Measurements from ENCODE around the gene SHC2. TPM values are rescaled to one million over a fixed set of nuclear protein-coding genes. Genes with fewer than 3 reads are reported as not detected.

The SHC2 gene
- total and polyA plus RNA-seq, 2 experiments from 2014 or later = 2.2 to 4.6 TPM

GRCh38 chr19:485583-486236, 24.9 kb upstream of the SHC2 start:
- no peak overlapping the region for H2AFZ ChIP-seq
- peaks cover 15% of the 10 kb centered on the region for H3K4me1 Mint-ChIP-seq
- no peaks in the 10 kb centered on the region for H4K20me1 ChIP-seq (replicated peaks; ENCODE audit: insufficient read depth)
- H3K27ac Mint-ChIP-seq = no peak overlapping the region
- H3K27me3 ChIP-seq (ENCODE audit: insufficient read depth) = peaks cover 6% of the 10 kb centered on the region; the same call in 1 of the 2 replicates
- no peak overlapping the region for H3K4me3 ChIP-seq
- ATAC-seq = no peak
- peaks cover 8% of the 10 kb centered on the region; the same call in 1 of the 2 replicates for H3K4me1 ChIP-seq (ENCODE audit: insufficient read depth)
- peaks cover 4% of the 10 kb centered on the region for H3K36me3 Mint-ChIP-seq (ENCODE audit: low read depth)
- no peak overlapping the region for H3K27ac ChIP-seq (ENCODE audit: low read depth)
- H3K27me3 Mint-ChIP-seq (ENCODE audit: insufficient read depth, low read depth, poor library complexity) = peaks cover 33% of the 10 kb centered on the region
- no peak overlapping the region for H3K4me2 ChIP-seq
- no peaks in the 10 kb centered on the region for H3K36me3 ChIP-seq (ENCODE audit: insufficient read depth)
- no peaks in the 10 kb centered on the region for H3K79me2 ChIP-seq (replicated peaks; ENCODE audit: insufficient read depth)
- no peak for DNase-seq (ENCODE audit: low spot score)
- peaks cover 22% of the 10 kb centered on the region for H3K9me3 Mint-ChIP-seq
- H3F3A ChIP-seq (replicated peaks; ENCODE audit: low read depth) = peaks cover 10% of the 10 kb centered on the region
- H3K9me2 ChIP-seq (ENCODE audit: insufficient read depth) = peaks cover 2% of the 10 kb centered on the region; the same call in 1 of the 2 replicates
- H3K4me3 Mint-ChIP-seq = no peak overlapping the region; the same call in 2 of the 3 replicates
- TF ChIP-seq POLR2AphosphoS5 (IDR thresholded peaks at IDR 0.05; ENCODE audit: low read depth) = no peak
- TF ChIP-seq EZH2 (IDR thresholded peaks at IDR 0.05; ENCODE audit: low read depth, unreplicated experiment) = no peak
- TF ChIP-seq ZNF114 (CRISPR knock-in tag; IDR thresholded peaks at IDR 0.05) = no peak
- TF ChIP-seq STAT1 (IDR thresholded peaks at IDR 0.05; ENCODE audit: unreplicated experiment) = no peak
- TF ChIP-seq, protein P1, sequence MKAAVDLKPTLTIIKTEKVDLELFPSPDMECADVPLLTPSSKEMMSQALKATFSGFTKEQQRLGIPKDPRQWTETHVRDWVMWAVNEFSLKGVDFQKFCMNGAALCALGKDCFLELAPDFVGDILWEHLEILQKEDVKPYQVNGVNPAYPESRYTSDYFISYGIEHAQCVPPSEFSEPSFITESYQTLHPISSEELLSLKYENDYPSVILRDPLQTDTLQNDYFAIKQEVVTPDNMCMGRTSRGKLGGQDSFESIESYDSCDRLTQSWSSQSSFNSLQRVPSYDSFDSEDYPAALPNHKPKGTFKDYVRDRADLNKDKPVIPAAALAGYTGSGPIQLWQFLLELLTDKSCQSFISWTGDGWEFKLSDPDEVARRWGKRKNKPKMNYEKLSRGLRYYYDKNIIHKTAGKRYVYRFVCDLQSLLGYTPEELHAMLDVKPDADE (IDR thresholded peaks at IDR 0.05) = no peak
- TF ChIP-seq CREB1 (CRISPR knock-in tag; IDR thresholded peaks at IDR 0.05; ENCODE audit: low read depth) = no peak
- no peak for TF ChIP-seq JUNB (IDR thresholded peaks at IDR 0.05; ENCODE audit: unreplicated experiment)
- TF ChIP-seq ZNF331 (CRISPR knock-in tag; IDR thresholded peaks at IDR 0.05; ENCODE audit: low read depth) = no peak
- no peak for TF ChIP-seq EZH2phosphoT487 (IDR thresholded peaks at IDR 0.05; ENCODE audit: unreplicated experiment)
- TF ChIP-seq, protein P2, sequence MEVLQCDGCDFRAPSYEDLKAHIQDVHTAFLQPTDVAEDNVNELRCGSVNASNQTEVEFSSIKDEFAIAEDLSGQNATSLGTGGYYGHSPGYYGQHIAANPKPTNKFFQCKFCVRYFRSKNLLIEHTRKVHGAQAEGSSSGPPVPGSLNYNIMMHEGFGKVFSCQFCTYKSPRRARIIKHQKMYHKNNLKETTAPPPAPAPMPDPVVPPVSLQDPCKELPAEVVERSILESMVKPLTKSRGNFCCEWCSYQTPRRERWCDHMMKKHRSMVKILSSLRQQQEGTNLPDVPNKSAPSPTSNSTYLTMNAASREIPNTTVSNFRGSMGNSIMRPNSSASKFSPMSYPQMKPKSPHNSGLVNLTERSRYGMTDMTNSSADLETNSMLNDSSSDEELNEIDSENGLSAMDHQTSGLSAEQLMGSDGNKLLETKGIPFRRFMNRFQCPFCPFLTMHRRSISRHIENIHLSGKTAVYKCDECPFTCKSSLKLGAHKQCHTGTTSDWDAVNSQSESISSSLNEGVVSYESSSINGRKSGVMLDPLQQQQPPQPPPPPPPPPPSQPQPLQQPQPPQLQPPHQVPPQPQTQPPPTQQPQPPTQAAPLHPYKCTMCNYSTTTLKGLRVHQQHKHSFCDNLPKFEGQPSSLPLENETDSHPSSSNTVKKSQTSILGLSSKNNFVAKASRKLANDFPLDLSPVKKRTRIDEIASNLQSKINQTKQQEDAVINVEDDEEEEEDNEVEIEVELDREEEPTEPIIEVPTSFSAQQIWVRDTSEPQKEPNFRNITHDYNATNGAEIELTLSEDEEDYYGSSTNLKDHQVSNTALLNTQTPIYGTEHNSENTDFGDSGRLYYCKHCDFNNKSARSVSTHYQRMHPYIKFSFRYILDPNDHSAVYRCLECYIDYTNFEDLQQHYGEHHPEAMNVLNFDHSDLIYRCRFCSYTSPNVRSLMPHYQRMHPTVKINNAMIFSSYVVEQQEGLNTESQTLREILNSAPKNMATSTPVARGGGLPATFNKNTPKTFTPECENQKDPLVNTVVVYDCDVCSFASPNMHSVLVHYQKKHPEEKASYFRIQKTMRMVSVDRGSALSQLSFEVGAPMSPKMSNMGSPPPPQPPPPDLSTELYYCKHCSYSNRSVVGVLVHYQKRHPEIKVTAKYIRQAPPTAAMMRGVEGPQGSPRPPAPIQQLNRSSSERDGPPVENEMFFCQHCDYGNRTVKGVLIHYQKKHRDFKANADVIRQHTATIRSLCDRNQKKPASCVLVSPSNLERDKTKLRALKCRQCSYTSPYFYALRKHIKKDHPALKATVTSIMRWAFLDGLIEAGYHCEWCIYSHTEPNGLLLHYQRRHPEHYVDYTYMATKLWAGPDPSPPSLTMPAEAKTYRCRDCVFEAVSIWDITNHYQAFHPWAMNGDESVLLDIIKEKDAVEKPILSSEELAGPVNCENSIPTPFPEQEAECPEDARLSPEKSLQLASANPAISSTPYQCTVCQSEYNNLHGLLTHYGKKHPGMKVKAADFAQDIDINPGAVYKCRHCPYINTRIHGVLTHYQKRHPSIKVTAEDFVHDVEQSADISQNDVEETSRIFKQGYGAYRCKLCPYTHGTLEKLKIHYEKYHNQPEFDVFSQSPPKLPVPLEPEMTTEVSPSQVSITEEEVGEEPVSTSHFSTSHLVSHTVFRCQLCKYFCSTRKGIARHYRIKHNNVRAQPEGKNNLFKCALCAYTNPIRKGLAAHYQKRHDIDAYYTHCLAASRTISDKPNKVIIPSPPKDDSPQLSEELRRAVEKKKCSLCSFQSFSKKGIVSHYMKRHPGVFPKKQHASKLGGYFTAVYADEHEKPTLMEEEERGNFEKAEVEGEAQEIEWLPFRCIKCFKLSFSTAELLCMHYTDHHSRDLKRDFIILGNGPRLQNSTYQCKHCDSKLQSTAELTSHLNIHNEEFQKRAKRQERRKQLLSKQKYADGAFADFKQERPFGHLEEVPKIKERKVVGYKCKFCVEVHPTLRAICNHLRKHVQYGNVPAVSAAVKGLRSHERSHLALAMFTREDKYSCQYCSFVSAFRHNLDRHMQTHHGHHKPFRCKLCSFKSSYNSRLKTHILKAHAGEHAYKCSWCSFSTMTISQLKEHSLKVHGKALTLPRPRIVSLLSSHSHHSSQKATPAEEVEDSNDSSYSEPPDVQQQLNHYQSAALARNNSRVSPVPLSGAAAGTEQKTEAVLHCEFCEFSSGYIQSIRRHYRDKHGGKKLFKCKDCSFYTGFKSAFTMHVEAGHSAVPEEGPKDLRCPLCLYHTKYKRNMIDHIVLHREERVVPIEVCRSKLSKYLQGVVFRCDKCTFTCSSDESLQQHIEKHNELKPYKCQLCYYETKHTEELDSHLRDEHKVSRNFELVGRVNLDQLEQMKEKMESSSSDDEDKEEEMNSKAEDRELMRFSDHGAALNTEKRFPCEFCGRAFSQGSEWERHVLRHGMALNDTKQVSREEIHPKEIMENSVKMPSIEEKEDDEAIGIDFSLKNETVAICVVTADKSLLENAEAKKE (CRISPR knock-in tag; IDR thresholded peaks at IDR 0.05) = no peak
- TF ChIP-seq NANOG (IDR thresholded peaks at IDR 0.05; ENCODE audit: borderline replicate concordance) = no peak
- TF ChIP-seq CTCF (conservative IDR thresholded peaks at IDR 0.05; ENCODE audit: low read depth in 2 of 2) = no peak
- TF ChIP-seq REST (IDR thresholded peaks at IDR 0.05; ENCODE audit: unreplicated experiment) = no peak

Measured in GM23338 (cell line).